Mesodermal cell (in vitro differentiated cells): Measurements from ENCODE around the gene HSPB7.
"Not testable (repeated sequence)": the region's sequence is repeated elsewhere in the genome, so short reads cannot be mapped to it uniquely, and the experiment has no call there.

Source experiments
- H3K27ac ChIP-seq: 2 replicates; pipeline ENCODE4 v1.7.0; 2013; ENCODE audit warnings: mild to moderate bottlenecking, low read depth, low read length, moderate library complexity; ENCODE audit not compliant: severe bottlenecking
- H3K36me3 ChIP-seq: 2 replicates; pipeline ENCODE4 v1.7.1; 2013; ENCODE audit warnings: mild to moderate bottlenecking, low read length, moderate library complexity; ENCODE audit not compliant: control insufficient read depth, insufficient read depth
- H3K4me1 ChIP-seq: one replicate; pipeline ENCODE4 v1.7.1; 2013; ENCODE audit warnings: mild to moderate bottlenecking, low read length; ENCODE audit not compliant: insufficient read depth, control insufficient read depth, poor library complexity, severe bottlenecking
- H3K4me3 ChIP-seq: 2 replicates; pipeline ENCODE4 v1.7.0; 2013; ENCODE audit warnings: low read length, control low read depth, mild to moderate bottlenecking; ENCODE audit not compliant: insufficient read depth, poor library complexity, severe bottlenecking; ENCODE audit errors: extremely low read depth
- H3K9me3 ChIP-seq: 2 replicates; pipeline ENCODE4 v1.7.1; 2013; ENCODE audit warnings: mild to moderate bottlenecking, low read length, moderate library complexity; ENCODE audit not compliant: control insufficient read depth
- WGBS, 2 experiments: methylation state at CpG; one replicate each; pipeline ENCODE4 v1.1.5; 2013; ENCODE audit warnings: missing lambda C conversion rate in 2 of 2; ENCODE audit not compliant: insufficient coverage in 2 of 2; 5-methylcytosine and 5-hydroxymethylcytosine counted together

The HSPB7 gene

DNA sequence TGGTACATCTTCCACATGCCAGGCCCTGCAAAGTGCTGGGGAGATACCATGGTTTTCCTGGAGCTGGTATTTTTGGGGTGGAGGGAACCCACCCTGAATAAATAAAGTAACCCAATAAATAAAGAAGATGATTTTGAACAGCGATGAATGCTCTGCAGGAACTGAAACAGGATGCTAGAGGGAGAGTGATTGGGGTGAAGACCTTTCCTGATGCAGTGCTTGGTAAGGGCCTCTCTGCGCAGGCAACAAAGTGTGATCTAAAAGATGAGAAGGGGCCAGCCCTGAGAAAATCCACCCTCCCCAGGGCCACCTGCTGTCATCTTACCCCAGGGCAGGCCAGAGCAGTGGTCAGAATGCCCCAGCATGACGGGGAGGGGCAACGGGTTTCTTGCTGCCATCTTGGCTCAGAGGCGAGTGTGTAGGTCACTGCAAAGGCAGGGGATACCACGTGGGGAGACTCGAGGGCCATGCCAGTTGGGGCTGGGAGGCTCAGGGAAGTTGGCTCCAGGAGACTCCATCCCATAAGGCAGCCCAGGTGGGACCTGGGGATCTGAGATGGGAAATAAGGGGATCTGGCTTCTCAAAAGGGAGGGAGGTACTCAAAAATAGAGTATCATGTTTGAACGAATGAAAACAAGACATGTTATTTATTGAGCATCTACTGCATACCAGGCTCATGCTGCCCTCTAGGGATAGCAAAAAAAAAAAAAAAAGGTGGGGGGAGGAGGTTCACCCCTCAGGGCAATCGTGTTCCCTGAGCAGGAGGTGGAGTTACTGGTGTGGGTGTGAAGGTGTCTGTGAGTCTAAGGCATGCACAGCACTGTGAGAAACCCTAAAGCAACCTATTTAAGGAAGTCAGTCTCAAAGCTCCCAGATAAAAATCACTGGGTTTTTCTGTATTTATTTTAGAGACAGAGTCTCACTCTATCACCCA lies 11.0 kb downstream of the HSPB7 start:
- H3K36me3 ChIP-seq = no peaks in the 10 kb centered on the region
- no peak overlapping the region for H3K4me3 ChIP-seq
- H3K4me1 ChIP-seq = peaks cover 3% of the 10 kb centered on the region
- H3K9me3 ChIP-seq = no peaks in the 10 kb centered on the region
- H3K27ac ChIP-seq = no peak overlapping the region
- 69 to 75% methylated on average over 5 to 7 of the region's 9 CpGs for WGBS, 2 experiments

GRCh38 chr1:16006010-16006409 lies 11.8 kb downstream of the HSPB7 start:
- WGBS, 2 experiments = 77 to 85% methylated on average over 9 to 10 of the region's 11 CpGs
- Histone ChIP-seq H3K27ac (no peak overlapping the region), H3K9me3 (no peaks in the 10 kb centered on the region), H3K4me3 (no peak overlapping the region), H3K36me3 (no peaks in the 10 kb centered on the region), H3K4me1 (peaks cover 3% of the 10 kb centered on the region)

- no peaks in the 10 kb centered on the region for H3K9me3 ChIP-seq
- peaks cover 3% of the 10 kb centered on the region for H3K4me1 ChIP-seq
- no peak overlapping the region for H3K4me3 ChIP-seq
- 90 to 96% methylated on average over 5 of the region's 5 CpGs for WGBS, 2 experiments
- H3K36me3 ChIP-seq = no peaks in the 10 kb centered on the region
- H3K27ac ChIP-seq = no peak overlapping the region
Measured at GRCh38 chr1:16005597-16005996, 12.2 kb downstream of the HSPB7 start.

DNA sequence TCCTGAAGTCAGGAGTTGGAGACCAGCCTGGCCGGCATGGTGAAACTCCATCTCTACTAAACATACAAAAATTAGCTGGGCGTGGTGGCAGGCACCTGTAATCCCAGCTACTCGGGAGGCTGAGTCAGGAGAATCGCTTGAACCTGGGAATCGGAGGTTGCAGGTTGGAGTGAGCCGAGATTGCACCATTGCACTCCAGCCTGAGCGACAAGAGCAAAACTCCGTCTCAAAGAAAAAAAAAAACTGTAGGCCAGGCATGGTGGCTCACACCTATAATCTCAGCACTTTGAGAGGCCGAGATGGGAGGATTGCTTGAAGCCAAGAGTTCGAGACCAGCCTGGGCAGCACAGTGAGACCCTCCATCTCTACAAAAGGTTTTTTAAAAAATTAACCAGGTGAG lies 16.6 kb downstream of the HSPB7 start:
- H3K27ac ChIP-seq, H3K36me3 ChIP-seq, H3K9me3 ChIP-seq, H3K4me1 ChIP-seq, H3K4me3 ChIP-seq: not testable (repeated sequence)
- 86 to 96% methylated on average over 9 to 10 of the region's 10 CpGs for WGBS, 2 experiments

DNA sequence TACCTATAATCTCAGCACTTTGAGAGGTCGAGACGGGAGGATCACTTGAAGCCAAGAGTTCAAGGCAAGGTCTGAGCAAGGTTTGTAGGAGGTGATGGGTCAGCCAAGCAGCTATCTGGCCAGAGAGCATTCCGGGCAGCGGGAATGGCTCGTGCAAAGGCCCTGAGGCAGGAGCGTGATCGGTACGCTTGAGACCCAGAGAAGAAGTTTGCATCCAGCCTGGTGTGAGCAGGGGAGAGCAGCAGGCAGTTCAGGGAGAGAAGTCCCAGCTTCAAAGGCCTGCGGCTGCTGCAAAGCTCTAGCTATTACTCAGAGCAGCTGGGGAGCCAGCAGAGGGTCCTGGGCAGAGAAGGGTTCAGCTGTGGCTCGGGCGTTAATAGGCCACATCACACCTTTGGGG lies 18.9 kb downstream of the HSPB7 start:
- Histone ChIP-seq H3K4me1 (no peaks in the 10 kb centered on the region), H3K36me3 (no peaks in the 10 kb centered on the region), H3K27ac (no peak overlapping the region), H3K4me3 (no peak overlapping the region), H3K9me3 (no peaks in the 10 kb centered on the region)
- WGBS, 2 experiments = 96 to 97% methylated on average over 9 to 11 of the region's 11 CpGs

DNA sequence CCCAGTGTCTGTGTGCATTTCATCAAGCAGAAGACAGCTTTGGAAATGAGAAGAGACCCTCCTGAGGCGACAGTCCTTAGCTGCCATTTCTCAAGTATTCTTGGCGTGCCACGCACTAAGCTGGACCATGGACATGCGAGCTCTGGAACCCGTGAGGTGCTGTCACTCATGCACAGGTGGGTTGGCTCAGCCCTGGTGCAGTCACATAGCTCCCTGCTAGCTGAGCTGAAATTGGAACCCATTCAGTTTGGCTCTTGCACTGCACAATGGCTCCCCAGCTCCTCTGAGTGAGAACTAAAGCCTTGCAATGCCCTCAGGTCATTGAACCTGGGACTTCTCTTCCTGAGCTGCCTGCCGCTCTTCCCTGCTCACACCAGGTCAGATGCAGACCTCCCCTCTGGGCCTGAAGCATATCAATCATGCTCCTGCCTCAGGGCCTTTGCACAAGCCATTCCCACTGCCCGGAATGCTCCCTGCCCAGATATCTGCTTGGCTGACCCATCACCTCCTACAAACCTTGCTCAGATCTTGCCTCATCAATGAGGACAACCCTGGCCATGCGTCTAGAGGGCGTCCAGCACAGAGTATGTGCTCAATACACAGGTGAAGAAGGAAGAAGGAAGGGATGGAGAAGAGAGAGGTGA lies 20.1 kb downstream of the HSPB7 start:
- Histone ChIP-seq H3K4me1 (no peaks in the 10 kb centered on the region), H3K36me3 (no peaks in the 10 kb centered on the region), H3K9me3 (no peaks in the 10 kb centered on the region), H3K4me3 (no peak overlapping the region), H3K27ac (no peak overlapping the region)
- WGBS, 2 experiments = 93 to 94% methylated on average over 8 to 9 of the region's 9 CpGs

GRCh38 chr1:15997076-15997585 lies 20.7 kb downstream of the HSPB7 start:
- H3K27ac ChIP-seq = no peak overlapping the region
- no peak overlapping the region for H3K4me3 ChIP-seq
- 86 to 89% methylated on average over 7 to 8 of the region's 9 CpGs for WGBS, 2 experiments
- no peaks in the 10 kb centered on the region for H3K4me1 ChIP-seq
- H3K9me3 ChIP-seq = no peaks in the 10 kb centered on the region
- no peaks in the 10 kb centered on the region for H3K36me3 ChIP-seq

DNA sequence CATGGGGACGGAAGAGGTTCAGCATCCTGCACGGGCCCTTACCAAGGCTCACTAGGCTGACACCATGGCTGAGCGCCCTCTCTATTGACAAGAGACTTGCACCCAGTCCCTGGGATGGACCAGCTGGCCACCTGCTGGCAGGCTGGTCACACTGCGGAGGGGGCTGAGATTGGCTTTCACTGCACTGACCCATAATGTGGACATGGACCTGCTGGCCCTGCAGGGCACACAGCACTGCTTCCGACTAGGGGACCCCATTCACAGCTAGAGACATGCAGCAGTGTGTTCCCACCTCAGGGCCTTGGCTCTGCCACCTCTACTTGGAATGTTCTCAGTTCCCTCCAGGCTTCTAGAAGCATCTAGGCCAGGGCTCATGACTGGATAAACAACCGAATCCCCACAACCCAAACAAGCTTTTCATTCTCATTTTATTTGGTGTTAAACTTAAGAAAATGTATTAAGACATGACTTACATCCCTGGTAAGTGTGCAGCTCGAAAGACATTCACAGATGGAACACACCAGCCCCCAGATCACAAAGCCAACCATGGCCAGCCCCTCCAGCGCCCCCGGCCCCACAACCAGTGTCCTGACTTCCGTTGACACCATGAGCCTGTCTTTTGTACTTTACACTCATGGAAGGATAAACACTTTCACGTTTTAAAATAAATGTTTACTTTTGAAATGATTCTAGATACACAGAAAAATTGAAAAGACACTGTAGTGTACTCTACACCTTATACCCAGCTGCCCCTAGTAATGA lies 23.1 kb downstream of the HSPB7 start:
- H3K27ac ChIP-seq = no peak overlapping the region
- WGBS, 2 experiments = 67 to 72% methylated on average over 5 to 8 of the region's 11 CpGs

GRCh38 chr1:15994081-15994480 lies 23.8 kb downstream of the HSPB7 start:
- no peaks in the 10 kb centered on the region for H3K36me3 ChIP-seq
- H3K9me3 ChIP-seq = no peaks in the 10 kb centered on the region
- H3K4me3 ChIP-seq = no peak overlapping the region
- WGBS, 2 experiments = 92 to 94% methylated on average over 10 of the region's 10 CpGs
- no peak overlapping the region for H3K27ac ChIP-seq
- H3K4me1 ChIP-seq = no peaks in the 10 kb centered on the region

More for the DNA sequence above, 23.1 kb downstream of the HSPB7 start:
- H3K4me1 ChIP-seq = no peaks in the 10 kb centered on the region
- no peaks in the 10 kb centered on the region for H3K9me3 ChIP-seq
- H3K4me3 ChIP-seq = no peak overlapping the region
- no peaks in the 10 kb centered on the region for H3K36me3 ChIP-seq

- Histone ChIP-seq H3K27ac (no peak overlapping the region), H3K9me3 (no peaks in the 10 kb centered on the region), H3K36me3 (no peaks in the 10 kb centered on the region), H3K4me3 (no peak overlapping the region), H3K4me1 (no peaks in the 10 kb centered on the region)
- WGBS, 2 experiments = 96% methylated on average over 12 to 15 of the region's 15 CpGs
Measured at GRCh38 chr1:15993666-15994065, 24.2 kb downstream of the HSPB7 start.
